Fibroblast of skin of left biceps (primary cell): ENCODE measurements around the gene S100P.

Source experiments
- DNase-seq, 2 experiments: peaks; one replicate each; pipeline ENCODE4 v3.0.0-alpha.2; 2013; ENCODE audit warnings: low read depth in 2 of 2

The S100P gene

DNA sequence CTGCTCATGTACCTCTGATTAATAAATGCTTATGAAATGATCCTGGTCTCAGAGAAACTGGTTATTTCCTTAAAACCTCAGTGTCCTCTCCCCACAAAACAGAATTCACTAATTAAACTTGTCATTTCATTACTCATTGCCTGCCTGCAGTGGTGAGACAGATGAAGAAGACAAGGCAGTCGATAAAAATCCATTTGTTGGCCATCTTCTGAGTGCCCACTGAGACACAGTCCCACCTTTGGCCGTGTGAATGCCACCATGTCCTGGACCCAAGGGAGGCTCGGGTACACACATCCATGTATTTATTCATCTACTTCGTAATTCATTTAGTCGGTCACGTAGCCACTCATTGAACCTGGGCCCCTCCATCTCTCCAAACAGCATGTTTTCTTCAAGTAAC, 3.5 kb downstream of the S100P start:
- no peak for DNase-seq

DNA sequence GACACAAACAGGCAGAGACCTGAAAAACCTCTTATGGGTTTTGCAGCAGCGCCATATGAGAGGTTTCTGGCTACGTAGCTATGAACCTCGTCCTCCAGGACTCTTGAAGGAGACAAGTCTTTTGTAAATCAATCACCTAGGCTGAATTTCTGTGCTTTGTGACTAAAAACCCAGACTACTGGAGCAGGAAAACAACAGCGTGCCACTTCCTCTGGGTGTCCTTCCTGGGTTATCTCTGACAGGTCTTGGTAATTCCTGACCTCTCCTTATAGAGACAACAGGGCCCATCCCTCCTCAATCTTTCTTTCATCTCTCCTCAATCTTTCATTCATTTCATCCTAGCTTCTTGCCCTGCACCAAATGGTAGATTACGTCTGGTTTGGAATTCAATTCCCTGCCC, 5.7 kb downstream of the S100P start:
- no peak for DNase-seq

DNA sequence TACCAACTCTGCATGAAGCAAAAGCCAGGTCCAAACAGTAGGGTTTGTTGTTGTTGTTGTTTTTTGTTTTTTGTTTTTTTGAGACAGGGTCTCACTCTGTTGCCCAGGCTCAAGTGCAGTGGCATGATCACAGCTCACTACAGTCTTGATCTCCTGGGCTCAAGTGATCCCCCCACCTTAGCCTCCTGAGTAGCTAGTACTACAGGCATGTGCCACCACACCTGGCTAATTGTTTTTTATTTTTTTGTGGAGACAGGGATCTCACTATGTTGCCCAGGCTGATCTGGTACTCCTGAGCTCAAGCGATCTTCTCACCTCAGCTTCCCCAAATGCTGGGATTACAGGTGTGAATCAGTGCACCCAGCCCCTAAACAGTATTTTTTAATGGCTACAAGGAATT, 6.2 kb downstream of the S100P start:
- DNase-seq = no peak

DNA sequence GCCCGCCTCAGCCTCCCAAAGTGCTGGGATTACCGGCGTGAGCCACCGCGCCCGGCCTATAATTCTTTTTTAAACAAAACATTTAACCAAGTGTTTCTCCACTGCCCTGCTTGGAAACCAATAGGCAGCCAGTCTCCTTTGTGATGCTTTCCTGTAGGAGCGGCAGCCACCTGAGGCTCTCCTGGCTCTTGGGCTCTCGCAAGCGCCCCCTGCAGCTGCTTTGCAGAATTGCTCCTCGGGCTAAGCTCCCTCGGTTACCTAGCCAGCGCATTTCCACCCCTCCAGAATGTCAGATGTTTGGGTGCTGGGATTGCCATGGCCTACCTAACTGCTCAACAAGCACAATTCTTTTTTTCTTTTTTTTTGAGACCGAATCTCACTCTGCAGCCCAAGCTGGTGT, 7.7 kb downstream of the S100P start:
- DNase-seq = no peak

DNA sequence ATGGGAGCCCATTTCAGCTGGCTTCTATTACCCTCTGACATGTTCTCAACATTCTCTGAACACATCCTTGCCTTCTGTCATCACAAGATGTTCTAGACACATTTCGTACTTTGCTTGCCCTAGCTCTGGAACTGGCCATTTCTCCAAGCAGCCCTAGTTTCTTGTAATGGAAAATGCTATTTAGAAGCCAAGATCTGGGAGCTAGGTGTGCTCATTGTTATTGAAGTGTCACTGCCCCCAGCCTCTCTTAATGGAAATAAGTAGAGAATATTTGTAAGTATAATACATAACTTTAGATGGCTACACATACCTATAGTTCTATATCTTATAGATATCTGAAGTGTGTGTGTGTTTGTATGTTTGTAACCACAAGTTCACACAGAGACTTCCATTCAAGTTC, 9.1 kb downstream of the S100P start:
- no peak for DNase-seq

DNA sequence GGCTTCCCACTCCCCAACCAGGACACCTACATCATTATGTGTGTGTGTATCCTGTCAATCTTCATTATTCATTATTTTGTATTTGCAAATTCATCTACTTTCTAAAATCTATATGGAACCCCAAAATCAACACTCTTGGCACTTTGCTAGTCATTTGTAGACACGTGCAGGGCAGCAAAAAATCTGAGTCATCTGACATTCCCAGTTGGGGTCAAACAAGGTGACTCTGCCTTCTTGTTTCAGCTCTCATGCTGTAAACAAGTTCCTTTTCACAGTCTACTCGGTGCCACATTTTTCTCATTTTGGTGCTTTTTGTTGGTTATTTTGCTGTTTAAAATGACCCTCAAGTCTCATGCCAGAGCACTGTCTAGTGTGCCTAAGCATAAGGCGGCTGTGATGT, 10.1 kb downstream of the S100P start:
- no peak for DNase-seq

DNA sequence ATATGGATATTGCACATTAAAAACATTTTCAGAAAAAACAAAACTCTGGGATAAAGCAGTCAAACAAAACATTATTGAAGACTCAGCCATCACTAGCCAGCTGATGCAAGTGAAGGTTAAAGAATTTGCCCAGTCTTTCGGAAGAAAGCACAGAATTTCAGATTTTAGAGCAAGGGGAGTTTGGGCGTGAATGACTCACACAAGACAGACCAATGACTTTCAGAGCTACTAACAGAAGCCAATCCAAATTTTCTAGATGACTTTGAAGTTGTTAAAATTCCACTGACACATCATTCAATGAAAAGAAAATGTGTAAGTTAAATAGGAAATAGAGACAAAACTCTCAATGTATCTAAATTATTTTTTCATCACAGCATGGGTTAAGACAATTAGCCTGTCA, 12.0 kb downstream of the S100P start:
- DNase-seq = no peak

DNA sequence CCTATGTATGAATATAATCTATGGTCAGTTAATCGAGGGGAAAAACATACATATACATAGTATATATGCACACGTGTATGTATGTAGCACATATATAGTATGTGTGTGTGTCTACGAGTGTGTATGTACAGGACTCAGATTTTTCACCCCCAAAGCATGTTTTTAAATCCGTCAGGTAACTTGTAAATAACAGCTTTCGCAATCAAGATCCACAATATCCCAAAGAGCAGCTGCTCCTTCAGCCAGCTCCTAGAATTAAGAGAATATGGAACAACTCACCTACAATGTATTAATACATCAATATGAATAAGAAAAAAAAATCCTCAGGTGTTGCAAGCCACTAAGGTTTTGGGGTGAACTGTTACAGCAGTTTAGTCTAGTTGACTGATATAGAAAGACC, 12.5 kb downstream of the S100P start:
- no peak for DNase-seq

DNA sequence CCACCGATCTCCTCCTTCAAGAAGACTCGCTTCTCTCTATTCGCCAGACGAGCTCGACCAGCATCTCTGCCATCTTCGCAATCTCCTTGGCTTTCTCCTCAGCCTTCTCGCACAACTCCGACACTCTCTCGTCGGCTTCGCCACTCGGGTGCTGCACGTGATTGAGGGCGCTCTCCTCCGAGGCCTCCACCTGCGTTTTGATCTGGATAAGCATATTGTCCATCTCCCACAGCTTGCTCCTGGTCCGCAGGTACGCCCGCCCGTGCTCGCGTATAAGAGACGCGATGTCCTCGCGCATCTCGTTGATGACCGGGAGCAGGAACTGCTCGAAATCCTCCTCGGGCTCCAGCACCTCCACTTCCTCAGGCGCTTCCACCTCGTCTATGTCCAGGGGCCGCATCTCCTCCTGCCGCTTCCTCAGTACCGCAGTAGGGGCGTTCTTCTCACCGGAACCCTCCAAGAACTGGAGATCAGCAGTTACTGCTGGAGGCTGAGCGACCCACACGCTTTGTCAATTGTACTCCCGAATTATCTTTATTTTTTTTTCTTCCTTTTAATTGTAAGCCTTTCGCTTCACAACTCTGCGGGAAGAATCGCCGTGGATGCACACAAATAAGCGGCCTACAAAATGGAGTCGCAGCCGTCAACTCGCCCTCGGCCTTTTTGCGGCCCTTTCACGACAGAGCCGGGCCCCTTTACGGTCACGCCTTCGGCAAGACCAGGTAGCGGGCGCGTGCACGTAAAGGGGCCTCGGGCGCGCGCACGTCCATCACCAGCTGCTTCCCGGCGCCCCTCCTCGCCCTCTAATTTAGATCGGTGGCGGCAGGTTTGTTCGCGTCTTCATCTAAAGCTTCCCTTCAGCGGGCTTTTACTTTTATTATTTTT, 15.8 kb downstream of the S100P start, which contains the start of gene MRFAP1L1:
TSS of gene MRFAP1L1 (minus strand) at position 636 of the 885 bp plus-strand sequence. CDS start at position 400, 236 bp downstream.
- DNase-seq = peak; percentile 91

DNA sequence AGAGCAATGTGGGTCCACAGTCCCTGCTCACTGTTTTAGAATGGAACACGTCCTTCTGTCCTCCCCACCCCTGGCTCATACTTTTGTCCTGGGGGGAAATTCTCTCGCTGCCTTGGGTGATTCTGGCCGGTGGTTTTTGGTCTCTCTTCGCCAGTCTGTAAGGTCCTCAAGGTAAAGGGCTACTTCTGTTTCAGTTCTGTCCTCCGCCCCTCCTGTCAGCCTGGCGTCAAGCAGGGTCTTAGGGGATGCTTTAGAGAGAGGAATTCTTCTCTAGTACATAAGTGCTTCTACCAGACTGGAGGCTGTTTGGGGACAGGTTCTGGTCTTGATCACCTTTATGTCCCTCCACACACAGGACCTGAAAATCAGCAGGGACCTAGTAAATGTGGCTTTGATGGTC, 16.6 kb downstream of the S100P start:
- no peak for DNase-seq

DNA sequence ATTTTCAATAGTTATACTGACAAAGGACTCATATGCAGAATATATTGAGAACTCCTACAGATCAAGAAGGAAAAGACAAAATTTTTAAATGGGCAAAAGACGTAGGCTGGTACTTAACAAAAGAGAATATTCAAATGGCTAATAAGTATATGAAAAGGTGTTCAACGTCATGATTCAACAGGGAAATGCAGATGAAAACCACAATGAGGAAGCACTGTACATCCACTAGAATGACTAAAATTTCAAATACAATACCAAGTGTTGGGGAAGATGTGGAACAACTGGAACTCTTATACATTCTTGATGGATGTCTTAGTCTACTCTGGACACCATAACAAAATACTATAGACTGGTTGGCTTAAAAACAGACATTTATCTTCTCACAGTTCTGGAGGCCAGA, 17.3 kb downstream of the S100P start:
- DNase-seq = no peak

DNA sequence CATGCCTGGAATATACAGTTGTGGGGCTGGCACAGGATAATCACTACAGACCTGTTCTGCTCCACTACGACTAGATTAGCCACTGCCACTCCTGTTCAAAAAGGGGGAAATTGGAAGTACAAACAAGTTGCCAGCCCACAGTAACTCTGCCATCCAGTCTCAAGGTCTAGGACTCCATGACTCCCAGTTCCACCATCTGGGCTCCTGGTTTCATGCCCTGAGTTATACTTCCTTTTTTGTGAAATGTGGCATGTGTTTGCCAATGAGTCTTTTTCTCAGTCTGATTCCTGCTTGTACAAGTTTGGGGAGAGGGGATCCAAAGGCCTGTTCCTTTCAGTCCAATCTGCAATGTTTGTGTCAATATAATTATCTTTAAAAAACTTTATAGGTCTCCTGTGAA, 21.3 kb downstream of the S100P start:
- no peak for DNase-seq

DNA sequence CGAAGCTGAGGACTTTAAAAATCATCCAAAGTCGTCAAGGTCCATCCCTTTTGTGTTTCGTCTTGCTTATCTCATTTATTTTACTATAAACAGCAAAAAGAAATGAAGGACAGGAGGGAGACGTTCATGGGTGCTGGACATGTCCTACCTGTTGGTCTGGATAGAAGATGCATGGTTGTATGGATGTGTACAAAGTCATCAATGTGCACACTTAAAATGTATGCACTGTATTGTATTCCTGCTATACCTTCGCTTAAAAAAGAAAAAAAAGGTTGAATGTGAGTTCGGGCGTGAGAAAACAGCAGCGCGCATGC, 22.0 kb downstream of the S100P start:
- DNase-seq = no peak

DNA sequence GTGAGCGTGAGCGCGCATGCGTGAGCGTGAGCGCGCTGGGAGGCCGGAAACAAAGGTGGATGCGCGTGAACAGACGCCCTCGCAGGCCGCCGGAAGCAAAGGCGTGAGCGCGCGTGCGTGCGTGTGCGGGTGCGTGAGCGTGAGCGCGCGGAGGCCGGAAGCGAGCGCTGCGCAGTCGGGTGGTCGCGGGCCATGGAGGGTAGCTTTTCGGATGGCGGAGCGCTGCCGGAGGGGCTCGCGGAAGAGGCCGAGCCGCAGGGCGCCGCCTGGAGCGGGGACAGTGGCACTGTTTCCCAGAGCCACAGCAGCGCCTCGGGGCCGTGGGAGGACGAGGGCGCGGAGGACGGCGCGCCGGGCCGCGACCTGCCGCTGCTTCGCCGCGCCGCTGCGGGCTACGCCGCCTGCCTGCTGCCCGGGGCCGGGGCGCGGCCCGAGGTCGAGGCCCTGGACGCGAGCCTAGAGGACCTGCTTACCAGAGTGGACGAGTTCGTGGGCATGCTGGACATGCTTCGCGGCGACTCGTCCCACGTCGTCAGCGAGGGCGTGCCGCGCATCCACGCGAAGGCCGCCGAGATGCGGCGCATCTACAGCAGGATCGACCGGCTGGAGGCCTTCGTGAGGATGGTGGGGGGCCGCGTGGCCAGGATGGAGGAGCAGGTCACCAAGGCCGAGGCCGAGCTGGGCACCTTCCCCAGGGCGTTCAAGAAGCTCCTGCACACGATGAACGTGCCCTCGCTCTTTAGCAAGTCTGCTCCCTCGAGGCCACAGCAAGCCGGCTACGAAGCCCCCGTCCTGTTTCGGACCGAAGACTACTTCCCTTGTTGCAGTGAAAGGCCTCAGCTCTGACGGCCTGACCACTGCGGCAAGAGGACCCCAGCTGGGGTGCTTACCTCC, 22.6 kb downstream of the S100P start, which contains the start of gene BLOC1S4:
TSS of gene BLOC1S4 (plus strand) at position 157 of the 894 bp plus-strand sequence. CDS start at position 193, 36 bp downstream.
- DNase-seq = peak; percentile 78 to 83

DNA sequence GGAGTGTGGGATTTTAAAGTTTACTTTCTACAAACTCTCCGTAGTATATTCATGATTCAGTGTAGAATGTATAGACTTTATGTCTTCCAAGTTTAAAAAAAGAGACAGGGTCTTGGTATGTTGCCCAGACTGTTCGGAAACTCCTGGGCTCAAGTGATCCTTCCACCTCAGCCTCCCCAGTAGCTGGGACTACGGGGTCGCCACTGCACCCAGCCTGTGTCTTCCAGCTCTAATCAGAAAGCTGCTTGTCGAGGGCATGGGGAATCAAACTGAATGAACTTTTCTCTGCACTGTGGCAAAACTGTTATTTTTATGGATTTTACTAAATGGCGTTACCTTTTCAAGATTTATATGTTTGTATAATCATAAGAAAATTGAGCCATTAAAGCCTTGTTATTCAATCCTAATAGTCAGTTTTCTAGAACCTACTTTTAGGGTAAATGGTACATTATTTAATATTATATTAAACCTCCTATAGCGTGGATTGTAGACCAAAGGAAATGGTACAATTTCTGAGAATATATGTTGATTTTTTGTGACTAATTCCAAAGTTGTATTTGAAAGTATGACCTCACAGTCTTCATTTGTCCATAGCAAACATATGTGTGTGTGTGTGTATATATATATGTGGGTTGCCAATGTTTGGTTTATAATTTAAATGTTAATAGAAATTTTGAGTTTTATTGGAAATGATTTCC, 23.4 kb downstream of the S100P start:
- DNase-seq = no peak

DNA sequence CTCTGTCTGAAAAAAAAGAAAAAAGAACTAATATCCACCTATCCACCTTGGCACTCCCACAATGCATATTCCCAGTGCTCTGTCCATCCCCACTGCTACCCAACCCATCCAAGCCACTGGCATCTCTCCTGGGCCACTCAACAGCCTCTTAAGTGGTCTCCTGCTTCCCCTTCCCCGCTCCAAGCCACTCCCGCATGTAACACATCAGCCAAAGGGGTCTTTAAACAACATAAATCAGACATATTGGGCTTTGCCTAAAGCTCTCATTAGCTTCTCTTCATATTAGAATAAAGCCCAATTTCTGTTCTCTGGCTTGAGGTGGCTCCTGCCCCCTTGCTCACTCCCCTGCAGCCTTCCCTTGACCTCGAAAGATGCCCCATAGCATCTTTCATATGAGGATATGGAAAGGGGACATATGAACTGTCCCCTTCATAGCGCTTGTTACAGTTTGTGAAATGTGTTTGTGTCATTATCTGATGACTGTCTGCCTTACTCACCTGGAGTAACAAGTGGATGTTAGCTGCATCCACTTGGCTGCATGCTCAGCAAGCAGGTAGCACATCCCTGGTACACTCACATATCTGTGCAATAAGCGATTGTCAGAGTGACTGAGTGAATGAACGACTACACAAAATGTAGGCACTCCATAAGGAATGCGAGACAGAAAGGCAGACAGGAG, 25.4 kb downstream of the S100P start:
- DNase-seq = no peak

DNA sequence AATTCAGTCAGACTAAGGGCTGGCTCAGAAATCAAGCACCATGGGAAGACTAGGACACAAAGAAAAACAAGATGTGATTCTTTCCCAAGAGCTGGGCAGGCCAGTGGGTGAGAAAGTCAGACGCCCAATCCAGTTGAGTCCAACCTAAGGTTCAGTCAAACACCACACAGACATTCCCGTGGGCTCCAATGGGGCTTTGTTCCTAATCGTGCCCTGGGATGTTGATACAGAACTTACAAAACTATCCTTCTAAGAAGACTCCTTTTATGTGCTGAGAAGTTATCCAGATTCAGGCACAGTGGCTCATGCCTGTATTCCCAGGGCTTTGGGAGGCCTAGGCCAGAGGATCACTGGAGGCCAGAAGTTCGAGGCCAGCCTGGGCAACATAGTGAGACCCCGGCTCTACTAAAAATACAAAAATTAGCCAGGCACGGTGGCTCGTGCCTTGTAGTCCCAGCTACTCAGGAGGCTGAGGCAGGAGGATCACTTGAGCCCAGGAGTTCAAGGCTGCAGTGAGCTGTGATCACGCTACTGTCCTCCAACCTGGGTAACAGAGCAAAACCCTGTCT, 26.0 kb downstream of the S100P start:
- no peak for DNase-seq

DNA sequence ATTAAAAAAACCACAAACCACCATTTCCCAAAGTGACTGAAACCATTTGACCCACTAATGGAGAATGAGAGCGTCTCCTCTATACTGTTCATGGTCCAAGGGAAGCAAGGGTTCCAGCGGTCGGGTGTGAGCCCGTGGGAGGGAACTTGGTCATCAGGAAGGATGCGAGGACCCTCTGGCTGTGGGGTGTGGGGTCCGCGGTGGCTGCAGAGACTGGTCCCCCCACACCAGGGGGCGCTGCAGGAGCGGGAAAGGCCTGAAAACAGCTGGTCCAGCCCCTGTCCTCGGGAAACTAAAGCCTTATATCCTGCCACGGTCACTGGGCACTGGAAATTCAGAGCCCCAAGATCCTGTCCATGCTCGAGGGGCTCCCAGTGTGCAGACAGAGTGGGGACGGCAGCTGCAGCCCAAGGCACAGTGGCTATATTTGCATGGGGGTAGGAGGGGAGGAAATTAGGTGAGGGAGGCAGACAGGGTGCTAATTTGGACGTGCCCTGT, 26.6 kb downstream of the S100P start:
- peak in 1 of 2 experiments; percentile 12 for DNase-seq

DNA sequence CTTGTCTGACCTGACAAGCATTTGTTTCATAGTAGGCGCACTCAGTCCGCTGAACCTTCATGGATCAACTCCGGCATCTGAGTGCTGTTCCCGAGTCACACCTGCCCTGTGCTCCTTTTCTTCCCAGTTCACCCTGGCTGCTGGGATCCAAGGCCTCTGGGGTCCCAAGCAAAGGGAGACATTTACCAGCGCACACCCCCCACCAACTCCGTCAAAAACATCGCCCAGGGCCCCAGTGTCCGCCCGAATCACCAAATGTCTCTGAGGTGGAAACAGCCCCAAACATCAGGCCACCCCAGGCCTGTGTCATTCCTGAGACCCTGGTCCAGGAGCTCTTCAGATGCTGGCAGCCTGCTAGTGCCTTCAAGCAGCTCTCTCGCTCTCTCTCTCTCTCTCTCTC, 27.4 kb downstream of the S100P start:
- no peak for DNase-seq

DNA sequence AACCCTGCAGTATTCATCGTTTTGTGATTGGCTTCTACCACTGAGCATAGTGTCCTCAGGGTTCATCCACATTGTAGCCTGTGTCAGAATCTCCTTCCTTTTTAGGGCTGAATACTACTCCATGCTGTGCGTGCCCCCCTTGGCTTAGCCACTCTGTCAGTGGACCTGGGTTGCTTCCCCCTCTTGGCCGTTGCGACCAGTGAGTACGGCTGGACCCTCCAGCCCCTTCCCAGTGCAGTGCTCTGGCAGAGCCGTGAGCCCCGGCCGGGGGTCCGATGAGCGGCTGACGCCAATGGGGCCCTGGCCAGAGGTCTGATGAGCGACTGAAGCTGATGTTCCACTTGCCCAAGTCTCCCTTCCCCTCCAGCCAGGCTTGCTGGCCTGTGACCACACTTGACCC, 29.2 kb downstream of the S100P start:
- DNase-seq = no peak

DNA sequence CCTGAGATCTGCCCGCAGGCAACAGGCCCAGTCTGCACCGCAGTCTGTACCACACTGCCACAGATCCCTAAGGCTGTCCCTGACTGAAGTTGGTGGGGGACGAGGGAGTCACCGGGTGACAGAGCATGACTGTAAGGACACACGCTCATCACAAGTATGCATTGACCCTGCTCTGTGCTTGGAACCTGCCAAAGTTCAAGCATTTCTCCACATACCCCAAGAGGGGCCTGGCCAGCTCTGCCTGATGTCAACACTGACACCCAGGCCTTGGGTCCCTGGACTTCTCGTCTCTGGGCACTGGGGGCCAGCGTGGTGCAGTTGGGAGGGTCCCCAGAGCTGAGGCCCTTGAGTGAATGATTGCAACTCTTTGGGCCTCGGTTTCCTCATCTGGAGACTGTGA, 30.2 kb downstream of the S100P start:
- DNase-seq = no peak
